ENCODE data around the gene LIME1.

DNA sequence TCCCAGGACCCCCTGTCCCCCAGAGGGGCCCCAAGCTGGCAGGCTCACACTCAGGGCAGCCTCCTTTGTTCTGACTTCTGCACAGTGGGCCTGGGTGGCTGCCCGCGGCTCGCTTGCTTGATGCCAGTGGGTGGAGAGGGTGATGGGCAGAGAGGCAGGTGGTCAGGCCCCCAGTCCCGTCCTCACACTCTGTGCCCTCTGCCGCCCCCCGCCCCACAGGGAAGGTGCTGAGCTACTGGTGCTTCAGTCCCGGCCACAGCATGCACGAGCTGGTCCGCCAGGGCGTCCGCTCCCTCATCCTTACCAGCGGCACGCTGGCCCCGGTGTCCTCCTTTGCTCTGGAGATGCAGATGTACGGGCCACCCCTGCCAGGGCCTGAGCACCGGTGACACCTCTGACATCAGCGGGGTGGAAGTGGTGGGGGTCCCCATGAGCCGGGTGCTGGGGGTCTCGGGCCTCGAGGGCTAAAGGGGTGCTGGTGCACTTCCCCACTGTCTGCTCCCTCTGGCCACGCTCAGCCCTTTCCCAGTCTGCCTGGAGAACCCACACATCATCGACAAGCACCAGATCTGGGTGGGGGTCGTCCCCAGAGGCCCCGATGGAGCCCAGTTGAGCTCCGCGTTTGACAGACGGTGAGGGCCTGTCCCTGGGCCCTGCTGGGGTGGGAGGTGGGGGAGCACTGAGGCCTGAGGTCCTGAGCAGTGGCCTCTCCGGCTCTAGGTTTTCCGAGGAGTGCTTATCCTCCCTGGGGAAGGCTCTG, 48.9 kb upstream of the LIME1 start:
- TF ChIP-seq RFX5 (IDR thresholded peaks at IDR 0.05; ENCODE audit: low read depth, low read length), result no peak
- TF ChIP-seq, protein P1, sequence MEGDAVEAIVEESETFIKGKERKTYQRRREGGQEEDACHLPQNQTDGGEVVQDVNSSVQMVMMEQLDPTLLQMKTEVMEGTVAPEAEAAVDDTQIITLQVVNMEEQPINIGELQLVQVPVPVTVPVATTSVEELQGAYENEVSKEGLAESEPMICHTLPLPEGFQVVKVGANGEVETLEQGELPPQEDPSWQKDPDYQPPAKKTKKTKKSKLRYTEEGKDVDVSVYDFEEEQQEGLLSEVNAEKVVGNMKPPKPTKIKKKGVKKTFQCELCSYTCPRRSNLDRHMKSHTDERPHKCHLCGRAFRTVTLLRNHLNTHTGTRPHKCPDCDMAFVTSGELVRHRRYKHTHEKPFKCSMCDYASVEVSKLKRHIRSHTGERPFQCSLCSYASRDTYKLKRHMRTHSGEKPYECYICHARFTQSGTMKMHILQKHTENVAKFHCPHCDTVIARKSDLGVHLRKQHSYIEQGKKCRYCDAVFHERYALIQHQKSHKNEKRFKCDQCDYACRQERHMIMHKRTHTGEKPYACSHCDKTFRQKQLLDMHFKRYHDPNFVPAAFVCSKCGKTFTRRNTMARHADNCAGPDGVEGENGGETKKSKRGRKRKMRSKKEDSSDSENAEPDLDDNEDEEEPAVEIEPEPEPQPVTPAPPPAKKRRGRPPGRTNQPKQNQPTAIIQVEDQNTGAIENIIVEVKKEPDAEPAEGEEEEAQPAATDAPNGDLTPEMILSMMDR (conservative IDR thresholded peaks at IDR 0.05; ENCODE audit: low read depth, low read length), result no peak
- TF ChIP-seq CEBPB (IDR thresholded peaks at IDR 0.05; ENCODE audit: low read depth, low read length), result no peak

Measured in IMR-90 (cell line).